Caco-2 (cell line): ENCODE data around the gene LPGAT1. TPM values are rescaled to one million over a fixed set of nuclear protein-coding genes. Genes with fewer than 3 reads are reported as not detected.

Source experiments
- BruUV-seq: library from RNA; stranded (reverse); fragments of 400-500 nt; replicated peaks from 2 replicates; lab custom pipeline; 2021; lab: Mats Ljungman, UMichigan
- CTCF ChIA-PET: fragments of 300-600 bp; sonication (Branson Sonifier 250); formaldehyde crosslinking; loops from one replicate; lab custom pipeline; 2022; ENCODE audit warnings: antibody characterized with exemption; lab: Charles Lee
- POLR2A ChIA-PET: fragments of 300-600 bp; sonication (Branson Sonifier 250); formaldehyde crosslinking; loops from one replicate; lab custom pipeline; 2022; ENCODE audit warnings: antibody characterized with exemption; lab: Charles Lee
- DNase-seq, 2 experiments: peaks; one replicate each; pipeline versions ENCODE4 v3.0.0 to v3.0.0-alpha.2; 2020 to 2022
- H3K27me3 ChIP-seq: replicated peaks from 2 replicates; pipeline ENCODE4 v1.6.0; 2011; ENCODE audit warnings: low read length; ENCODE audit not compliant: control insufficient read depth, insufficient read depth
- H3K36me3 ChIP-seq: 2 replicates; pipeline ENCODE4 v1.5.1; 2011; ENCODE audit warnings: low read length; ENCODE audit not compliant: control insufficient read depth, insufficient read depth
- H3K4me1 ChIP-seq: fragments of 250-450 bp; sonication (Bioruptor Pico); 2 replicates; pipeline ENCODE4 v1.5.1; 2020; ENCODE audit warnings: mild to moderate bottlenecking
- H3K4me3 ChIP-seq: 2 replicates; pipeline ENCODE4 v1.5.1; 2011; ENCODE audit warnings: low read depth, mild to moderate bottlenecking, control low read depth, low read length
- H3K9me3 ChIP-seq: fragments of 250-450 bp; sonication (Bioruptor Pico); 2 replicates; pipeline ENCODE4 v1.5.1; 2020; ENCODE audit warnings: mild to moderate bottlenecking, moderate library complexity
- H3K27ac Mint-ChIP-seq: one replicate; pipeline ENCODE4 v1.8.0; 2022; ENCODE audit warnings: mixed read lengths; ENCODE audit not compliant: unreplicated experiment
- H3K27me3 Mint-ChIP-seq: one replicate; pipeline ENCODE4 v1.8.0; 2022; ENCODE audit warnings: mixed read lengths; ENCODE audit not compliant: insufficient read depth, unreplicated experiment
- H3K36me3 Mint-ChIP-seq: one replicate; pipeline ENCODE4 v1.8.0; 2022; ENCODE audit warnings: mild to moderate bottlenecking, mixed read lengths; ENCODE audit not compliant: insufficient read depth, unreplicated experiment
- H3K4me1 Mint-ChIP-seq: one replicate; pipeline ENCODE4 v1.8.0; 2022; ENCODE audit warnings: low read depth, mixed read lengths; ENCODE audit not compliant: unreplicated experiment
- H3K4me3 Mint-ChIP-seq: one replicate; pipeline ENCODE4 v1.8.0; 2022; ENCODE audit warnings: mild to moderate bottlenecking, moderate library complexity, mixed read lengths; ENCODE audit not compliant: unreplicated experiment
- H3K9me3 Mint-ChIP-seq: one replicate; pipeline ENCODE4 v1.8.0; 2022; ENCODE audit warnings: mixed read lengths; ENCODE audit not compliant: unreplicated experiment
- intact Hi-C: fragments of 100-400 bp; cut with micrococcal nuclease; formaldehyde crosslinking; loops from one replicate; pipeline ENCODE4 v1.10.0; 2022; ENCODE audit not compliant: unreplicated experiment
- total RNA-seq: library from RNA; stranded (reverse); gene quantifications from 2 replicates; pipeline ENCODE4 v1.2.3, GENCODE V29; 2022
- TF ChIP-seq, protein P1 (sequence below), 2 experiments: fragments of 200-600 bp in 1 of 2; IDR thresholded peaks; 1 replicate in 1 of 2; 2 replicates in 1 of 2; pipeline versions ENCODE4 v1.5.1 to v1.8.0; 2011 to 2022; ENCODE audit warnings: antibody characterized with exemption in 1 of 2, control low read depth in 1 of 2, inconsistent platforms in 1 of 2, low read depth in 1 of 2, low read length in 1 of 2, mild to moderate bottlenecking in 1 of 2, moderate library complexity in 1 of 2; ENCODE audit not compliant: insufficient read depth in 1 of 2, severe bottlenecking in 1 of 2, unreplicated experiment in 1 of 2

The LPGAT1 gene
- total RNA-seq, 1 experiment from 2014 or later, result 25.6 TPM

DNA sequence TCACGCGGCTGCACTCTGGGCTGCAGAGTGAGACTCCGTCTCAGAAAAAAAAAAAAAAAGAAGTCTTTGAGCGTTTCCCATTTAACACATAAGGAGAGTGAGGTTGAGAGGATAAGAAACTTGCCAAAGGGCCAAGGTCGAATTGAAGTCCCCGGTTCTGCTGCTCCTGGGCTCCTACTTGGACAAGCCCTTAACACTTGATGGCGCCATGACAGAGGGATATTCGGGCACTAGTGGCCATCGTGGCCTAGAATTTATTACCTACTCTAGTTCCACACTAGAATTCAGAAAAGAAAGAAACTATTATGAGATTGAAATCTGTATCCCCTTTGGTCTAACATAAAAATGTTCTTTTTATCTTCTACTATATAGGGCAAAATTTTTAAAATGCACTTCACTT lies 89.4 kb downstream of the LPGAT1 start:
- Mint-ChIP-seq H3K9me3 (no peaks in the 10 kb centered on the region), H3K4me3 (no peak overlapping the region), H3K4me1 (no peaks in the 10 kb centered on the region), H3K27ac (no peak overlapping the region), H3K36me3 (no peaks in the 10 kb centered on the region), H3K27me3 (no peaks in the 10 kb centered on the region)
- Histone ChIP-seq H3K4me1 (peaks cover 3% of the 10 kb centered on the region), H3K9me3 (no peaks in the 10 kb centered on the region), H3K36me3 (no peaks in the 10 kb centered on the region), H3K27me3 (no peaks in the 10 kb centered on the region), H3K4me3 (no peak overlapping the region)
- peak in 1 of 2 experiments; percentile 25 for DNase-seq
- BruUV-seq, result no TSS peak
- TF ChIP-seq, protein P1, sequence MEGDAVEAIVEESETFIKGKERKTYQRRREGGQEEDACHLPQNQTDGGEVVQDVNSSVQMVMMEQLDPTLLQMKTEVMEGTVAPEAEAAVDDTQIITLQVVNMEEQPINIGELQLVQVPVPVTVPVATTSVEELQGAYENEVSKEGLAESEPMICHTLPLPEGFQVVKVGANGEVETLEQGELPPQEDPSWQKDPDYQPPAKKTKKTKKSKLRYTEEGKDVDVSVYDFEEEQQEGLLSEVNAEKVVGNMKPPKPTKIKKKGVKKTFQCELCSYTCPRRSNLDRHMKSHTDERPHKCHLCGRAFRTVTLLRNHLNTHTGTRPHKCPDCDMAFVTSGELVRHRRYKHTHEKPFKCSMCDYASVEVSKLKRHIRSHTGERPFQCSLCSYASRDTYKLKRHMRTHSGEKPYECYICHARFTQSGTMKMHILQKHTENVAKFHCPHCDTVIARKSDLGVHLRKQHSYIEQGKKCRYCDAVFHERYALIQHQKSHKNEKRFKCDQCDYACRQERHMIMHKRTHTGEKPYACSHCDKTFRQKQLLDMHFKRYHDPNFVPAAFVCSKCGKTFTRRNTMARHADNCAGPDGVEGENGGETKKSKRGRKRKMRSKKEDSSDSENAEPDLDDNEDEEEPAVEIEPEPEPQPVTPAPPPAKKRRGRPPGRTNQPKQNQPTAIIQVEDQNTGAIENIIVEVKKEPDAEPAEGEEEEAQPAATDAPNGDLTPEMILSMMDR (IDR thresholded peaks at IDR 0.05; ENCODE audit: insufficient read depth in 1 of 2, low read depth in 1 of 2, low read length in 1 of 2, severe bottlenecking in 1 of 2, unreplicated experiment in 1 of 2), result no peak
- POLR2A ChIA-PET, result no interaction called here
- intact Hi-C loops, result loop anchor here (5.0 kb wide), 1 partner anchor 59 kb away; no protein-coding TSS in a partner anchor
- CTCF ChIA-PET, result interaction anchor here (1.6 kb wide), 1 partner anchor 60 kb away, joined by 4 read pairs; no protein-coding TSS in a partner anchor

DNA sequence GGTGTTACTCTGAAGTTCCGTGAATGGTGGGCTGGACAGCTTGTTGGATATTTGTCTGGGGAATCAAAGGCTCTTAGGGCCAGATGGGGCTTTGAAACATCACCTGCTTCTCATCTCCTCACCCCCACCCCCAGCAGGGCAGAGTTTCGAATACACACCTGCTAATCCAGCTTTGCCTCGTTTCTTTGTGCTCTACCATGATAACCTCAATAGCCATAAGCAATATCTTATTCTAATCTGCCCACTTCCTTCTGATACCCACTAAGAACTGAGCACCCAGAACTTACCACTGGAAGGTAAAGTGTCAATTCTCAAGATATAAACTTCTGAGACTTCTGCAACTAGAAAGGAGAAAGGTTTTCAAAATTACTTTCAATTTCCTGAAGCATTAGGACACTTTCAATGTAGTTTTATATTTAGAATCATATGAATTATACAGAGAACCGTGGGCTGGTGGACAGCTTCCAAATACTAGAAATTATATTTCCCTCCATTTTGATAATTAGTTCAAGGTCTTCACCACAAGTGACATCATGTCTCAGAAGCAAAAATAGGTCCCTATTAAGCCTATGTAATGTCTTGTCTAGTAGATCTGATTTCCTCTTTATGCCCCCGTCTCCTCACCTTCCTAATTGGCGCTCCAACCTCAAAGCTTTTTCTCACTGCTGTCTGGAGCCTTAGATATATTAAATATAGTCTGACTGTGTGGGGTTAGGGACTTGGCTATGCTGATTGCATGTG lies 90.7 kb downstream of the LPGAT1 start:
- no peak overlapping the region for H3K4me3 ChIP-seq
- intact Hi-C loops, result loop anchor here (5.0 kb wide), 1 partner anchor 58 kb away; no protein-coding TSS in a partner anchor
- TF ChIP-seq, protein P1 (IDR thresholded peaks at IDR 0.05; ENCODE audit: insufficient read depth in 1 of 2, low read depth in 1 of 2, low read length in 1 of 2, severe bottlenecking in 1 of 2, unreplicated experiment in 1 of 2), result no peak
- H3K4me3 Mint-ChIP-seq, result no peak overlapping the region
- no peaks in the 10 kb centered on the region for H3K9me3 ChIP-seq
- no peaks in the 10 kb centered on the region for H3K36me3 Mint-ChIP-seq
- H3K27me3 ChIP-seq, result no peaks in the 10 kb centered on the region
- no peak for DNase-seq
- POLR2A ChIA-PET, result no interaction called here
- peaks cover 13% of the 10 kb centered on the region for H3K4me1 Mint-ChIP-seq
- no peak overlapping the region for H3K27ac Mint-ChIP-seq
- BruUV-seq, result no TSS peak
- no peaks in the 10 kb centered on the region for H3K9me3 Mint-ChIP-seq
- CTCF ChIA-PET, result interaction anchor here (0.6 to 1.6 kb wide), 2 partner anchors 59 to 296 kb away, joined by 3 to 4 read pairs; partner anchors contain the start of genes DTL and INTS7
- H3K4me1 ChIP-seq, result peaks cover 16% of the 10 kb centered on the region
- H3K36me3 ChIP-seq, result no peaks in the 10 kb centered on the region
- H3K27me3 Mint-ChIP-seq, result no peaks in the 10 kb centered on the region

DNA sequence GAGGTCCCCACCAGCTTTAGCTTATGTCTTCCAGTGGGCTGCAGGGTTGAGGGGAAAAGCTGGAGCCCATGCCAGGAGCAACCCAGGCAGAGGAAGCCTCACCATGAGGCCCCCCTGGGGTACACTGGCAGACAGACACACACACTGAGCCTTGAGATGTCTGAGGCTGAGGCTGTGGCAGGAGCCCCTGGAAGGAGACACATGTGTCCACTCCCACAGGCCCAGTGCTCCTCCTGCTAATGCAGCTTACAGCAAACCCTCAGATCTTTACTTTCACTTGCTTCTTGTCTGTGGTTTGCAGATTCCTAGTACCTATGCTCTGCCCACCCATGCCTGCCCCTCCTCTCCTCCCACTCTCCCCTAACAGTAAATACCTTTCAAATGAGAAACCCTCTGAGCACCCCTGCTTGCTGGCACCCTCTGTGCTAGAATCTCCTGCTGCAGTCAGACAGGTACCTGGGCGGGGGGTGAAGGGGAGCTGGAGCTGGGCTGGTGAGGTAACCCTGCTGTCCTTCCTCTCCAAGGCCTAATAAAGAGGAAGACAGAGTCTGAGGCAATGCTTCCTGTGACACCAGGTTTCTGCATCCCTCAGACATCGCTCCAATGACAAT lies 91.8 kb downstream of the LPGAT1 start:
- intact Hi-C loops, result no loop called here
- Mint-ChIP-seq H3K4me1 (peaks cover 13% of the 10 kb centered on the region), H3K9me3 (no peaks in the 10 kb centered on the region), H3K27ac (no peak overlapping the region), H3K36me3 (no peaks in the 10 kb centered on the region), H3K4me3 (no peak overlapping the region), H3K27me3 (no peaks in the 10 kb centered on the region)
- ChIA-PET CTCF (interaction anchor here (0.8 kb wide), 1 partner anchor 58 kb away, joined by 6 read pairs; no protein-coding TSS in a partner anchor), POLR2A (no interaction called here)
- no TSS peak for BruUV-seq
- no peaks in the 10 kb centered on the region for H3K27me3 ChIP-seq
- H3K4me1 ChIP-seq, result peaks cover 16% of the 10 kb centered on the region
- no peak overlapping the region for H3K4me3 ChIP-seq
- H3K9me3 ChIP-seq, result no peaks in the 10 kb centered on the region
- DNase-seq, result no peak
- TF ChIP-seq, protein P1 (IDR thresholded peaks at IDR 0.05; ENCODE audit: insufficient read depth in 1 of 2, low read depth in 1 of 2, low read length in 1 of 2, severe bottlenecking in 1 of 2, unreplicated experiment in 1 of 2), result no peak
- H3K36me3 ChIP-seq, result no peaks in the 10 kb centered on the region
